OCI-LY7 (cell line): ENCODE results near the gene GRID2. TPM values are rescaled to one million over a fixed set of nuclear protein-coding genes. Genes with fewer than 3 reads are reported as not detected.
"Not testable (repeated sequence)": the region's sequence is repeated elsewhere in the genome, so short reads cannot be mapped to it uniquely, and the experiment has no call there.

Source experiments
- BruUV-seq: library from RNA; stranded (reverse); fragments of 400-500 nt; replicated peaks from 2 replicates; lab custom pipeline; 2021; lab: Mats Ljungman, UMichigan
- CTCF ChIA-PET: fragments of 300-600 bp; sonication (Branson Sonifier 250); formaldehyde crosslinking; loops from one replicate; lab custom pipeline; 2022; ENCODE audit warnings: antibody characterized with exemption; ENCODE audit not compliant: unreplicated experiment; lab: Charles Lee
- POLR2A ChIA-PET: fragments of 300-600 bp; sonication (Branson Sonifier 250); formaldehyde crosslinking; loops from one replicate; lab custom pipeline; 2022; ENCODE audit warnings: antibody characterized with exemption; lab: Charles Lee
- DNase-seq: peaks from one replicate; pipeline ENCODE4 v3.0.0-alpha.2; 2015; ENCODE audit warnings: low spot score
- H2AFZ ChIP-seq: fragments of 200-600 bp; sonication (generic), shearing (Covaris generic); 2 replicates; pipeline ENCODE4 v1.6.1; 2014; ENCODE audit warnings: mild to moderate bottlenecking, antibody characterized with exemption, low read length, moderate library complexity
- H3K27ac ChIP-seq: fragments of 200-600 bp; sonication (generic); 2 replicates; pipeline ENCODE4 v1.5.1; 2014; ENCODE audit warnings: mixed run types, low read depth, mild to moderate bottlenecking, moderate library complexity, low read length, inconsistent platforms; ENCODE audit not compliant: poor library complexity, severe bottlenecking
- H3K36me3 ChIP-seq: fragments of 200-600 bp; sonication (generic); 2 replicates; pipeline ENCODE4 v1.6.1; 2014; ENCODE audit warnings: mild to moderate bottlenecking, antibody characterized with exemption, low read length, moderate library complexity, mixed read lengths; ENCODE audit not compliant: insufficient read depth
- H3K4me1 ChIP-seq: fragments of 200-600 bp; sonication (generic); 2 replicates; pipeline ENCODE4 v1.5.1; 2014; ENCODE audit warnings: mild to moderate bottlenecking, low read length; ENCODE audit not compliant: insufficient read depth, poor library complexity, severe bottlenecking
- H3K4me2 ChIP-seq: fragments of 200-600 bp; sonication (generic); 2 replicates; pipeline ENCODE4 v1.6.1; 2014; ENCODE audit warnings: mild to moderate bottlenecking, low read length
- H3K4me3 ChIP-seq: fragments of 200-600 bp; sonication (generic); 2 replicates; pipeline ENCODE4 v1.5.1; 2014; ENCODE audit warnings: mild to moderate bottlenecking, low read depth, low read length; ENCODE audit not compliant: poor library complexity, severe bottlenecking
- H3K79me2 ChIP-seq: fragments of 200-600 bp; sonication (generic); 2 replicates; pipeline ENCODE4 v1.6.1; 2016; ENCODE audit warnings: low read depth, mild to moderate bottlenecking, low read length, moderate library complexity, mixed read lengths; ENCODE audit not compliant: insufficient read depth
- H3K9me2 ChIP-seq: fragments of 200-600 bp; sonication (generic); 2 replicates; pipeline ENCODE4 v1.6.1; 2016; ENCODE audit warnings: mild to moderate bottlenecking, low read length, mixed read lengths; ENCODE audit not compliant: insufficient read depth
- H3K9me3 ChIP-seq: fragments of 200-600 bp; sonication (generic); 2 replicates; pipeline ENCODE4 v1.6.1; 2014; ENCODE audit warnings: mild to moderate bottlenecking, mixed run types, low read length, mixed read lengths
- H4K20me1 ChIP-seq: fragments of 200-600 bp; sonication (generic); 2 replicates; pipeline ENCODE4 v1.6.1; 2014; ENCODE audit warnings: mild to moderate bottlenecking, antibody characterized with exemption, low read length, moderate library complexity, mixed read lengths; ENCODE audit not compliant: insufficient read depth
- EZH2phosphoT487 ChIP-seq: fragments of 200-600 bp; sonication (generic); IDR thresholded peaks from 2 replicates; pipeline ENCODE4 v1.6.1; 2018; ENCODE audit warnings: low read depth, borderline replicate concordance, mild to moderate bottlenecking, mixed run types, antibody characterized with exemption, low read length, moderate library complexity, mixed read lengths
- intact Hi-C: fragments of 100-400 bp; cut with micrococcal nuclease; formaldehyde crosslinking; loops from one replicate; pipeline ENCODE4 v1.10.0; 2022; ENCODE audit not compliant: unreplicated experiment
- total RNA-seq, 2 experiments: library from RNA; depleted of rRNA in 1 of 2; stranded (reverse); fragments of >200 nt in 1 of 2; shearing (Covaris generic) in 1 of 2; gene quantifications; 2 replicates each; pipeline ENCODE4 v1.2.3, GENCODE V29; 2014 to 2022
- TF ChIP-seq, protein P1 (sequence below): fragments of 200-600 bp; sonication (generic); conservative IDR thresholded peaks from 2 replicates; pipeline ENCODE4 v1.5.1; 2014; ENCODE audit warnings: mild to moderate bottlenecking, antibody characterized with exemption, low read length, moderate library complexity, mixed read lengths

GRID2 gene
- total RNA-seq, 2 experiments from 2014 or later = not detected

DNA sequence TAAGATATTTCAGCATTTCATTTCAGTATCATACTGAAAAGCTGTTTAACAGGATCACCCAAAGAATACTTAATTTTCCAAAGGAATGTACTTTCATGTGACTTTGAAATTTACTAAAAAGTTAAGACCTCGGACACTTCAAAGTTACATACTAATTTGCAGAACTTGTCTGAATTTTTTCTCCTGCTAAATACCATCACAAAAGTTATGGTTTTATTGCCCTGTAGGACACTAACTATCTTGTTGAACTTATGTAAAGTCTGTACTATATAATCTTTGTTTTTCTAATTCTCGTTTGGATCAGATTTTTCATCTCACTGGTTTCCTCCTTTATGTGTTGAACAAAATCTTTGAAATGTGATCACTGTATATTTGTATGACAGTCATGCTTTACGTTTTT is 37.2 kb upstream of the GRID2 start:
- TF ChIP-seq, protein P1, sequence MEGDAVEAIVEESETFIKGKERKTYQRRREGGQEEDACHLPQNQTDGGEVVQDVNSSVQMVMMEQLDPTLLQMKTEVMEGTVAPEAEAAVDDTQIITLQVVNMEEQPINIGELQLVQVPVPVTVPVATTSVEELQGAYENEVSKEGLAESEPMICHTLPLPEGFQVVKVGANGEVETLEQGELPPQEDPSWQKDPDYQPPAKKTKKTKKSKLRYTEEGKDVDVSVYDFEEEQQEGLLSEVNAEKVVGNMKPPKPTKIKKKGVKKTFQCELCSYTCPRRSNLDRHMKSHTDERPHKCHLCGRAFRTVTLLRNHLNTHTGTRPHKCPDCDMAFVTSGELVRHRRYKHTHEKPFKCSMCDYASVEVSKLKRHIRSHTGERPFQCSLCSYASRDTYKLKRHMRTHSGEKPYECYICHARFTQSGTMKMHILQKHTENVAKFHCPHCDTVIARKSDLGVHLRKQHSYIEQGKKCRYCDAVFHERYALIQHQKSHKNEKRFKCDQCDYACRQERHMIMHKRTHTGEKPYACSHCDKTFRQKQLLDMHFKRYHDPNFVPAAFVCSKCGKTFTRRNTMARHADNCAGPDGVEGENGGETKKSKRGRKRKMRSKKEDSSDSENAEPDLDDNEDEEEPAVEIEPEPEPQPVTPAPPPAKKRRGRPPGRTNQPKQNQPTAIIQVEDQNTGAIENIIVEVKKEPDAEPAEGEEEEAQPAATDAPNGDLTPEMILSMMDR = no peak
- intact Hi-C loops = no loop called here
- no peaks in the 10 kb centered on the region for H3K9me3 ChIP-seq
- H3K4me2 ChIP-seq = no peak overlapping the region
- H2AFZ ChIP-seq = no peak overlapping the region
- no TSS peak for BruUV-seq
- no peaks in the 10 kb centered on the region for H3K36me3 ChIP-seq
- H3K4me3 ChIP-seq = no peak overlapping the region
- H4K20me1 ChIP-seq = no peaks in the 10 kb centered on the region
- POLR2A ChIA-PET = no interaction called here
- no peak for DNase-seq
- no peak overlapping the region for H3K27ac ChIP-seq
- H3K9me2 ChIP-seq = no peaks in the 10 kb centered on the region
- no peaks in the 10 kb centered on the region for H3K4me1 ChIP-seq
- H3K79me2 ChIP-seq = no peaks in the 10 kb centered on the region
- CTCF ChIA-PET = no interaction called here

DNA sequence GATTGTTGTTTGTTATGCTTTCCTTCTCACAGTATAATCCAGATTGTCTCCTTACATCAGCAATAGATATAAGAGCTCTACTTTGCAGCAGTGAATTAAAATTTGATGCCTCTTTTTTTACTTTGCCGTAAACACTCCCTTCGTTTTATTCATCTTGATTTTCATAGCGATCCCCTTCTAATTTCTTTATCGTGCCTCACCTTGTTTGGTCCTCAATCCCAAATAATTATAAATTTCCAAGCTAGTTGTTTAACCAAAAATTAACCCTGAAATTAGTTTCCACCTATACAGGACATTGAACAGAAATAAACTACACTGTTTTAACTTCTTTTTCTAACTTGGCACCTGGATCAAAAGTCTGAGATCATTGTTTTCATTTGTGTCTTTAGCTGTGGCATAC is 35.1 kb upstream of the GRID2 start:
- no peaks in the 10 kb centered on the region for H3K9me2 ChIP-seq
- POLR2A ChIA-PET = no interaction called here
- no peak overlapping the region for H3K4me3 ChIP-seq
- no peak overlapping the region for H2AFZ ChIP-seq
- H3K9me3 ChIP-seq = no peaks in the 10 kb centered on the region
- CTCF ChIA-PET = no interaction called here
- H3K36me3 ChIP-seq = no peaks in the 10 kb centered on the region
- DNase-seq = no peak
- BruUV-seq = no TSS peak
- intact Hi-C loops = no loop called here
- H3K4me1 ChIP-seq = no peaks in the 10 kb centered on the region
- no peak overlapping the region for H3K4me2 ChIP-seq
- TF ChIP-seq, protein P1 = no peak
- TF ChIP-seq EZH2phosphoT487 = no peak
- no peaks in the 10 kb centered on the region for H4K20me1 ChIP-seq
- no peaks in the 10 kb centered on the region for H3K79me2 ChIP-seq
- no peak overlapping the region for H3K27ac ChIP-seq

DNA sequence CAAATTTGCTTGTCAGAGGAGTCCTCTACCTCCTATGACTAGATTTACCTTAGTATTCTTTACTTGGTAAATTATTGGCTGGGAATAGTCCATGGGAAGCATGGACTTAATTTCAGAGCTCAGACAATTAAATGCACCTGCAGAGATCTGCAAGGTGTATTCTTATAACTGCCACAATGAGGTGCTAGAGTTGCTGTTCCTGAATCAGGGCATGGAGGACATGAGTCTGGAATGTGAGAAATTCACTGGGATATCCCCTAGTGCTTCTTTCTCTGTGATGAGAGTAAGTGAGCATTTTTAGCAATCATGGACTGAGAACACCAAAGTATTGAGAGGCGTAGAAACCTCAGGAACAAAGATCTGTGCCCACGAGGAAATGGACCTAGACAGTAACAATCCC is 32.9 kb upstream of the GRID2 start:
- Histone ChIP-seq H3K9me3 (no peaks in the 10 kb centered on the region), H4K20me1 (no peaks in the 10 kb centered on the region), H3K79me2 (no peaks in the 10 kb centered on the region), H3K36me3 (no peaks in the 10 kb centered on the region), H3K9me2 (no peaks in the 10 kb centered on the region), H3K4me3 (no peak overlapping the region), H3K4me1 (no peaks in the 10 kb centered on the region), H3K27ac (no peak overlapping the region), H3K4me2 (no peak overlapping the region), H2AFZ (no peak overlapping the region)
- intact Hi-C loops = no loop called here
- BruUV-seq = no TSS peak
- CTCF ChIA-PET = no interaction called here
- TF ChIP-seq, protein P1 = no peak
- no peak for TF ChIP-seq EZH2phosphoT487
- POLR2A ChIA-PET = no interaction called here
- DNase-seq = no peak

DNA sequence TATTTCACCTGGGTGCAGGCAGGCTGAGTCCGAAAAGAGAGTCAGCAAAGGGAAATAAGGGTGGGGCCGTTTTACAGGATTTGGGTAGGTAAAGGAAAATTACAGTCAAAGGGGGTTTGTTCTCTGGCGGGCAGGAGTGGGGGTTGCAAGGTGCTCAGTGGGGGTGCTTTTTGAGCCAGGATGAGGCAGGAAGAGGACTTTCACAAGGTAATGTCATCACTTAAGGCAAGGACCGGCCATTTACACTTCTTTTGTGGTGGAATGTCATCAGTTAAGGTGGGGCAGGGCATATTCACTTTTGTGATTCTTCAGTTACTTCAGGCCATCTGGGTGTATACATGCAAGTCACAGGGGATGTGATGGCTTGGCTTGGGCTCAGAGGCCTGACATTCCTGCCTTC is 32.2 kb upstream of the GRID2 start:
- POLR2A ChIA-PET, CTCF ChIA-PET: not testable (repeated sequence)

More for the DNA sequence above, 32.2 kb upstream of the GRID2 start:
- H3K79me2 ChIP-seq, intact Hi-C loops, H4K20me1 ChIP-seq, H3K27ac ChIP-seq, H3K4me3 ChIP-seq, BruUV-seq, H2AFZ ChIP-seq, H3K36me3 ChIP-seq, H3K4me2 ChIP-seq, H3K9me2 ChIP-seq, H3K4me1 ChIP-seq, H3K9me3 ChIP-seq, DNase-seq: not testable (repeated sequence)
